ENCODE measurements around the gene NUDT15.

DNA sequence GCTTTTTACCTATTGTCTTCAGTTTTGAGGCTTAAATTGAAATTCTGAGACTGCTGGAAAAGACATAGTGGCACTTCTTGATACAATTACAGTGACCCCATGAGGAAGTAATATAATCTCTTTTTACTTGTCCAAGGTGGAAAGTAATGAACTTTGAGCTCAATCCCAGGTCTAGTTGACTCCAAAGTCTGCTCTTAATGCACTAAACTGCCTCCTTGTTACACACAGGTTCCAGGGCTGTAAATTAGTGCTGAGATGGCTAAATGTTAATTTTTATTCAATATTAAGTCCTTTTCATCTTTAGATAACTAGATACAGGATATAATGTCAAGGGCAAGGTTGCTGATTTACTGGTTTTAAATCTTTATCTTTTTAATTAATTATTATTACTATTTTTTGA lies 2.5 kb downstream of the NUDT15 start:
- TF ChIP-seq, protein P1, sequence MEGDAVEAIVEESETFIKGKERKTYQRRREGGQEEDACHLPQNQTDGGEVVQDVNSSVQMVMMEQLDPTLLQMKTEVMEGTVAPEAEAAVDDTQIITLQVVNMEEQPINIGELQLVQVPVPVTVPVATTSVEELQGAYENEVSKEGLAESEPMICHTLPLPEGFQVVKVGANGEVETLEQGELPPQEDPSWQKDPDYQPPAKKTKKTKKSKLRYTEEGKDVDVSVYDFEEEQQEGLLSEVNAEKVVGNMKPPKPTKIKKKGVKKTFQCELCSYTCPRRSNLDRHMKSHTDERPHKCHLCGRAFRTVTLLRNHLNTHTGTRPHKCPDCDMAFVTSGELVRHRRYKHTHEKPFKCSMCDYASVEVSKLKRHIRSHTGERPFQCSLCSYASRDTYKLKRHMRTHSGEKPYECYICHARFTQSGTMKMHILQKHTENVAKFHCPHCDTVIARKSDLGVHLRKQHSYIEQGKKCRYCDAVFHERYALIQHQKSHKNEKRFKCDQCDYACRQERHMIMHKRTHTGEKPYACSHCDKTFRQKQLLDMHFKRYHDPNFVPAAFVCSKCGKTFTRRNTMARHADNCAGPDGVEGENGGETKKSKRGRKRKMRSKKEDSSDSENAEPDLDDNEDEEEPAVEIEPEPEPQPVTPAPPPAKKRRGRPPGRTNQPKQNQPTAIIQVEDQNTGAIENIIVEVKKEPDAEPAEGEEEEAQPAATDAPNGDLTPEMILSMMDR (IDR thresholded peaks at IDR 0.05): no peak
- no peak for TF ChIP-seq ZFX (IDR thresholded peaks at IDR 0.05; ENCODE audit: borderline replicate concordance)
